Activated CD4-positive, CD25-positive, alpha-beta regulatory T cell treated with anti-CD3 and anti-CD28 coated beads, Interleukin-2, amount 50 U/mL, for 24 hours (primary cell): ENCODE measurements around the gene TMEM88.

ENCODE experiments used
- ATAC-seq, 2 donors: fragments of 150-1000 bp; cut with Tn5 transposase; one replicate each; pipeline ENCODE4 v1.10.0; 2021; ENCODE audit warnings: mild to moderate bottlenecking in 1 of 2, moderate library complexity in 1 of 2

TMEM88 gene

GRCh38 chr17:7844292-7845154 is 10.3 kb upstream of the TMEM88 start:
- peak; percentile 39 to 42 for ATAC-seq

DNA sequence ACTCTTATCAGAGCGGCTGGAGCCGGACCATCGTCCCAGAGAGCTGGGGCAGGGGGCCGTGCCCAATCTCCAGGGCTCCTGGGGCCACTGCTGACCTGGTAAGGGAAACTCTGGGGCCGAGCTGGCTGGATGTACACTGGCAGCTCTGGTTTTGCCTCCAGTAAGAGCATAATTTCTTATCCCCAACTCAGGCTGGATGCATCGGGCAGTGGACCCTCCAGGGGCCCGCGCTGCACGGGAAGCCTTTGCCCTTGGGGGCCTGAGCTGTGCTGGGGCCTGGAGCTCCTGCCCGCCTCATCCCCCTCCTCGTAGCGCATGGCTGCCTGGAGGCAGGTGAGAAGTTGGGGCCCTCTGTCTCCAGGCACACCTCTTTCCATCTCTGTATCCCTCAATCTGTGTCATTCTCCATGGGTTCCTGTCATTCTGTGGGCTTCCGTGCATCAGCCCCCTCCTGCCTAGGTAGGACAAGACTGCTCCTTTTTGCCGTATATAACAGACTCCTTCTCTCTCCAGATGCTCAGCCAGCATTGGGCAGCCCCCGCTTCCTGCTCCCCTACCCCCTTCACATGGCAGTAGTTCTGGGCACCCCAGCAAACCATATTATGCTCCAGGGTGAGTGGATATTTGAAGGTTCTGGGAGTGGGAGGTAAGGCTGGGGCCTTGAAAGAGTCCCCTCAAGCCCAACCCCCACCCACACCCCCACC is 9.4 kb upstream of the TMEM88 start:
- ATAC-seq, result no peak

DNA sequence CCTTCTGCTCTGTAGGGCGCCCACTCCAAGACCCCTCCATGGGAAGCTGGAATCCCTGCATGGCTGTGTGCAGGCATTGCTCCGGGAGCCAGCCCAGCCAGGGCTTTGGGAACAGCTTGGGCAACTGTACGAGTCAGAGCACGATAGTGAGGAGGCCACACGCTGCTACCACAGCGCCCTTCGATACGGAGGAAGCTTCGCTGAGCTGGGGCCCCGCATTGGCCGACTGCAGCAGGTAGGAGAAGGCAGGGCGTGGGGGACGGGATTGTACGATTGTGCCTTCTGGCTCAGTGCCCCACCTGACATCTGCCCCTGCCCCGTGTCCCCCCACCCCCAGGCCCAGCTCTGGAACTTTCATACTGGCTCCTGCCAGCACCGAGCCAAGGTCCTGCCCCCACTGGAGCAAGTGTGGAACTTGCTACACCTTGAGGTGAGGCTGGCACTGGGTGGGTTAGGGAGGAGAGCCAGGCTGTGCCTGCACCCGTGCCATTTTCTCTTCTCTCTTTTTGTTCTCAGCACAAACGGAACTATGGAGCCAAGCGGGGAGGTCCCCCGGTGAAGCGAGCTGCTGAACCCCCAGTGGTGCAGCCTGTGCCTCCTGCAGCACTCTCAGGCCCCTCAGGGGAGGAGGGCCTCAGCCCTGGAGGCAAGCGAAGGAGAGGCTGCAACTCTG is 8.7 kb upstream of the TMEM88 start:
- ATAC-seq, result no peak

GRCh38 chr17:7846765-7847661 is 7.9 kb upstream of the TMEM88 start:
- ATAC-seq, result no peak

- no peak for ATAC-seq
These were observed 6.7 kb upstream of the TMEM88 start for GRCh38 chr17:7848131-7848579.

DNA sequence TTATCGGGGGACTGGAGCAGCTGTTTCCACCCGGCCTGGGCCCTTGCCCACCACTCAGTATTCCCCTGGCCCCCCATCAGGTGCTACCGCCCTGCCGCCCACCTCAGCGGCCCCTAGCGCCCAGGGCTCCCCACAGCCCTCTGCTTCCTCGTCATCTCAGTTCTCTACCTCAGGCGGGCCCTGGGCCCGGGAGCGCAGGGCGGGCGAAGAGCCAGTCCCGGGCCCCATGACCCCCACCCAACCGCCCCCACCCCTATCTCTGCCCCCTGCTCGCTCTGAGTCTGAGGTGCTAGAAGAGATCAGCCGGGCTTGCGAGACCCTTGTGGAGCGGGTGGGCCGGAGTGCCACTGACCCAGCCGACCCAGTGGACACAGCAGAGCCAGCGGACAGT is 6.1 kb upstream of the TMEM88 start:
- no peak for ATAC-seq

- no peak for ATAC-seq
These were observed 5.6 kb upstream of the TMEM88 start for GRCh38 chr17:7849130-7849750.

DNA sequence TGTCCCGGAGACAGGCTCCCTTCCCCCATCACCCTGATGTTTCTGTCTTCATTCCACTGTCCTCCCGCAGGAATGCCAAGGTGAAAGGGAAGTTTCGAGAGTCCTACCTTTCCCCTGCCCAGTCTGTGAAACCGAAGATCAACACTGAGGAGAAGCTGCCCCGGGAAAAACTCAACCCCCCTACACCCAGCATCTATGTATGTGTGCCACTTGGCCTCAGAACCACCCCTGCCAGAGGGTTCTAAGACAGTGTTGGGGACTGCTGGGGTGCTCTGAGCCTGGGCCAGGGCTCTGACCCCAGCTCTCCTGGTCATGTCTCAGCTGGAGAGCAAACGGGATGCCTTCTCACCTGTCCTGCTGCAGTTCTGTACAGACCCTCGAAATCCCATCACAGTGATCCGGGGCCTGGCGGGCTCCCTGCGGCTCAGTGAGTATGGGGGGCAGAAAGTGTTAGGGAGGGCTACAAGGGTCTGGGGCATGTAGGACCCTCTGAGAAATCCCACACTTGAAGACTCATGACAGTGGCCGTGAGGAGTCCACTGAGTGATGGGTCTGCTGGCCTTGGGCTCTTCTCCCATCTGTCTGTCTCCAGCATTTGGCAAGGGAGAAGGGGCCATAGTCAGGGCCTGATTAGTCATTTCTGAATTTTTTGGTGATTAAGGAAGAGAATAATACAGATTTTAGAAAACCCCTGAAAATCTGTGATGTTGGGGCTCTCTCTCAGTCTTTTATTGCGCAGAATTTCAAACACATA is 4.9 kb upstream of the TMEM88 start:
- no peak for ATAC-seq

- no peak for ATAC-seq
These were observed 4.0 kb upstream of the TMEM88 start for GRCh38 chr17:7850701-7851437.

DNA sequence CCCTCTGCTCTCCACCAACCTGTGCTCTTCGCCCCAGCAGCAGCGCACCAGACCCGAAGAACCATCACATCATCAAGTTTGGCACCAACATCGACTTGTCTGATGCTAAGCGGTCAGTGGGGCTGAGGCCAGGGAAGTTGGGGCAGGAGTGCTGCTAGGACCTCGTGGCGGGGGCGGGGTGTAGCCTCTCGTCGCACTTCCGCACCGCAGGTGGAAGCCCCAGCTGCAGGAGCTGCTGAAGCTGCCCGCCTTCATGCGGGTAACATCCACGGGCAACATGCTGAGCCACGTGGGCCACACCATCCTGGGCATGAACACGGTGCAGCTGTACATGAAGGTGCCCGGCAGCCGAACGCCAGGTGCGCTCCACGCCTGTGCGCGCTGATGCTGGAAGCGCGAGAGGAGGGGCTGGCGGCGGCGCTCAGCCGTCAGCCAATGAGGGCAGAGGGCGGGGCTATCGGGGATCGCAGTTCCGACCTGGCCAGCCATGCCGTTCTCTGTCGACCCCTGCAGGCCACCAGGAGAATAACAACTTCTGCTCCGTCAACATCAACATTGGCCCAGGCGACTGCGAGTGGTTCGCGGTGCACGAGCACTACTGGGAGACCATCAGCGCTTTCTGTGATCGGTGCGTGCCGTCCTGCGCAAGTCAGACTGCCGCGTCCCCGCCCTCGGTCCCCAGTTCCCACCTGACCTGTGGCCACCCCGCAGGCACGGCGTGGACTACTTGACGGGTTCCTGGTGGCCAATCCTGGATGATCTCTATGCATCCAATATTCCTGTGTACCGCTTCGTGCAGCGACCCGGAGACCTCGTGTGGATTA is 3.2 kb upstream of the TMEM88 start:
- ATAC-seq, result peak; percentile 88

DNA sequence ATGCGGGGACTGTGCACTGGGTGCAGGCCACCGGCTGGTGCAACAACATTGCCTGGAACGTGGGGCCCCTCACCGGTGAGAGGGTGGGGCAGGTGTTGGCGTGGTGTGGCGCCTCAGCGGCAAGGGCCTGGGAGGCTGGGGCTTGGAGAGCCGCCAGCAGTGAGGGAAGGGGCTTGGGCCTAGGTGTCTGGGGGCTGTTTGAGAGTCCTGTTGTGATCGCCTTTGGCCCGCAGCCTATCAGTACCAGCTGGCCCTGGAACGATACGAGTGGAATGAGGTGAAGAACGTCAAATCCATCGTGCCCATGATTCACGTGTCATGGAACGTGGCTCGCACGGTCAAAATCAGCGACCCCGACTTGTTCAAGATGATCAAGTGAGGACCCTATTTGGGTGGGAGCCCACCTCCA is 2.6 kb upstream of the TMEM88 start:
- ATAC-seq, result no peak

GRCh38 chr17:7852919-7853690 is 1.8 kb upstream of the TMEM88 start:
- no peak for ATAC-seq

DNA sequence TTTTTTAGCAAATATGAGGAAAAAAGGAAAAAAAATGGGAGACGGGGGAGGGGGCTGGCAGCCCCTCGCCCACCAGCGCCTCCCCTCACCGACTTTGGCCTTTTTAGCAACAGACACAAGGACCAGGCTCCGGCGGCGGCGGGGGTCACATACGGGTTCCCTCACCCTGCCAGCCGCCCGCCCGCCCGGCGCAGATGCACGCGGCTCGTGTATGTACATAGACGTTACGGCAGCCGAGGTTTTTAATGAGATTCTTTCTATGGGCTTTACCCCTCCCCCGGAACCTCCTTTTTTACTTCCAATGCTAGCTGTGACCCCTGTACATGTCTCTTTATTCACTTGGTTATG is 1.2 kb upstream of the TMEM88 start:
- ATAC-seq, result no peak

DNA sequence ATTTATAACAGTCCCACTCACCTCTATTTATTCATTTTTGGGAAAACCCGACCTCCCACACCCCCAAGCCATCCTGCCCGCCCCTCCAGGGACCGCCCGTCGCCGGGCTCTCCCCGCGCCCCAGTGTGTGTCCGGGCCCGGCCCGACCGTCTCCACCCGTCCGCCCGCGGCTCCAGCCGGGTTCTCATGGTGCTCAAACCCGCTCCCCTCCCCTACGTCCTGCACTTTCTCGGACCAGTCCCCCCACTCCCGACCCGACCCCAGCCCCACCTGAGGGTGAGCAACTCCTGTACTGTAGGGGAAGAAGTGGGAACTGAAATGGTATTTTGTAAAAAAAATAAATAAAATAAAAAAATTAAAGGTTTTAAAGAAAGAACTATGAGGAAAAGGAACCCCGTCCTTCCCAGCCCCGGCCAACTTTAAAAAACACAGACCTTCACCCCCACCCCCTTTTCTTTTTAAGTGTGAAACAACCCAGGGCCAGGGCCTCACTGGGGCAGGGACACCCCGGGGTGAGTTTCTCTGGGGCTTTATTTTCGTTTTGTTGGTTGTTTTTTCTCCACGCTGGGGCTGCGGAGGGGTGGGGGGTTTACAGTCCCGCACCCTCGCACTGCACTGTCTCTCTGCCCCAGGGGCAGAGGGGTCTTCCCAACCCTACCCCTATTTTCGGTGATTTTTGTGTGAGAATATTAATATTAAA is 638 bp upstream of the TMEM88 start:
- ATAC-seq, result no peak

DNA sequence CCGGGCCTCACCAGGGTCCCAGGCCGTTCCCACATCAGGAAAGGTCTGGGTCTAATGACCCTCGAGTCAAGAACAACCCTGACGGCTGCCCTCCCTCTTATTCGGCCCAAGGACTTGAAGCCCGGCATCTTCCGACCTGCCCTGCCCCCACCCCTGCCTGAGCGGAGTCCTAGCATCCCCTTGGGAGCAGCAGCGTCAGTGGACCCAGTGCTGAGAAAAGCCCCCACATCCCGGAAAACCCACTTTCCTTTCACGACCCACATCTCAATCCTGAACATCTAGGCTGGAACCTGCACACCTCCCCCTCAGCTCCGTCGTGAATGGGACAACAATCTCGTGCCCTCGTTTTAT is 769 bp downstream of the TMEM88 start:
- ATAC-seq, result no peak

DNA sequence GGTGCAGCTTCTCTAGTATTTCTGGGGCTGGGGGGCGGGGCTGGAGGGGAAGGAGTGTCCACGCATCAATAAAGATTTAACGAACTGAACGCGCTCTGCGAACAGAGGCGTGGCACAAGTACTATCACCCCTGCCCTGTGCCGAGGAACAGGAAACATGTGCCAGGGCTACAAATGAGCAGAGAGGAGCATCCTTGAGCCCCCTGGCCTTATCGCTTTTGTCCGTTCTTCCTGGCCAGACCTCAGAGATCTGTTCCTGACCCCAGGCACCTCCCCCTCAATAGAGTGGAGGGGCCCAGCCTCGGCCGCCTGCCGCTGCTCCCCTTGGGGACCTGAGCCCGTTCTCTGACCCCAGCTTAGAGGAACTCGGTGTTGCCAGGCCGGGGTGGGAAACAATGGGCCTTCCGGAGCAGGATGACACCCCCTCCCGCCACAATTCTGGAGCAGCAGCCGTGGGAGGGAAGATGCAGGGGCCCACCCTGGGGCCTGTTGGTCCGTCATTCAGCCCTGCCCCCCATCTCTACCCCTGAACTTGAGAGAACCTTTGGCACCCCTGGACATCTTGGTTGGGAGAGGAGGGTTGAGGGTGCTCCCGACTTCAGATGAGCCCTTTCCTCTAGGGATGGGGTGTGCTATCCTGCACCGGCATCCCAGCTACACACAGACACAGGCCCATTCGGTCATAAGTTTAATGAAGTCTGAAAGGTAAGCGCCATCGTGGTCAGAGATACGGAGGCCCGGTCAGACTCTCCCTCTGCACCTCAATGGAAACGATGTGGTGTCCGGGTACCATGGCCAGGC is 1.3 kb downstream of the TMEM88 start:
- ATAC-seq, result no peak
